Measurements from ENCODE around the gene MYADML2. TPM values are rescaled to one million over a fixed set of nuclear protein-coding genes. Genes with fewer than 3 reads are reported as not detected.

The MYADML2 gene
- total RNA-seq, 2 experiments from 2014 or later = not detected

DNA sequence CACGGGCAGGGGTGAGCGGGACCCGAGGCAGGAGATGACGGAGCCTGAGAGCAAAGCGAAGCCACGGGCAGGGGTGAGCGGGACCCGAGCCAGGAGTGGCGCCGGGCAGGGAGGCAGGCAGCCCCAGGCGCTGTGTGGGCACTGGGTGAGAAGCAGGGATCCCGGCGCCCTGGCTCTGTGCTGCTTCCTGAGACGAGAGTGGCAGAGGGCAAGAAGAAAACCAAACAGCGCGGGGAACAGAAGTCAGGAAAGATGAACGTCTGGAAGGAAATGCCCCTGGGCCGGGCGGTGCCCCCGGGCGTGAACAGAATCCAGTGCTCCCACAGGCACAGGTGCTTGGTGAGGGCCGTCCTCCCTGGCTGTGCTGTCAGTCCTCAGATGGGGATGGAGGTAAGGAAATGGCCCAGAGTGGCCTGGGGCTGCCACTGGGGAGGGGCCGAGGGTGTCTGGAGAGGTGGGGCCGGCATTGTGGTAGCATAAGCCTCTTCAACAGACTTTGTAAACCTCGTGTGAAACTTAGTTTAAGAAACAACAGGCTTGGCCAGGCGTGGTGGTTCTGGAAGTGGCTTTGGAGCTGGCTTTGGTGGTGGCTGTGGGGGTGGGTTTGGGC is 40.2 kb upstream of the MYADML2 start:
- ATAC-seq (no peak), DNase-seq (no peak)
- Mint-ChIP-seq H3K36me3 (ENCODE audit: low read depth) (peaks cover 8% of the 10 kb centered on the region), H3K4me3 (no peak overlapping the region), H3K27me3 (no peaks in the 10 kb centered on the region), H3K4me1 (ENCODE audit: low read depth) (peaks cover 5% of the 10 kb centered on the region), H3K9me3 (no peaks in the 10 kb centered on the region), H3K27ac (no peak overlapping the region)
- intact Hi-C loops (cut with micrococcal nuclease) = no loop called here
- ChIA-PET CTCF (interaction anchor here (2.7 kb wide), 1 partner anchor 33 kb away, joined by 9 read pairs; no protein-coding TSS in a partner anchor), POLR2A (interaction anchor here (1.3 kb wide), 1 partner anchor 19 kb away, joined by 3 read pairs; no protein-coding TSS in a partner anchor)
- TF ChIP-seq, protein P1, sequence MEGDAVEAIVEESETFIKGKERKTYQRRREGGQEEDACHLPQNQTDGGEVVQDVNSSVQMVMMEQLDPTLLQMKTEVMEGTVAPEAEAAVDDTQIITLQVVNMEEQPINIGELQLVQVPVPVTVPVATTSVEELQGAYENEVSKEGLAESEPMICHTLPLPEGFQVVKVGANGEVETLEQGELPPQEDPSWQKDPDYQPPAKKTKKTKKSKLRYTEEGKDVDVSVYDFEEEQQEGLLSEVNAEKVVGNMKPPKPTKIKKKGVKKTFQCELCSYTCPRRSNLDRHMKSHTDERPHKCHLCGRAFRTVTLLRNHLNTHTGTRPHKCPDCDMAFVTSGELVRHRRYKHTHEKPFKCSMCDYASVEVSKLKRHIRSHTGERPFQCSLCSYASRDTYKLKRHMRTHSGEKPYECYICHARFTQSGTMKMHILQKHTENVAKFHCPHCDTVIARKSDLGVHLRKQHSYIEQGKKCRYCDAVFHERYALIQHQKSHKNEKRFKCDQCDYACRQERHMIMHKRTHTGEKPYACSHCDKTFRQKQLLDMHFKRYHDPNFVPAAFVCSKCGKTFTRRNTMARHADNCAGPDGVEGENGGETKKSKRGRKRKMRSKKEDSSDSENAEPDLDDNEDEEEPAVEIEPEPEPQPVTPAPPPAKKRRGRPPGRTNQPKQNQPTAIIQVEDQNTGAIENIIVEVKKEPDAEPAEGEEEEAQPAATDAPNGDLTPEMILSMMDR (IDR thresholded peaks at IDR 0.05) = no peak

DNA sequence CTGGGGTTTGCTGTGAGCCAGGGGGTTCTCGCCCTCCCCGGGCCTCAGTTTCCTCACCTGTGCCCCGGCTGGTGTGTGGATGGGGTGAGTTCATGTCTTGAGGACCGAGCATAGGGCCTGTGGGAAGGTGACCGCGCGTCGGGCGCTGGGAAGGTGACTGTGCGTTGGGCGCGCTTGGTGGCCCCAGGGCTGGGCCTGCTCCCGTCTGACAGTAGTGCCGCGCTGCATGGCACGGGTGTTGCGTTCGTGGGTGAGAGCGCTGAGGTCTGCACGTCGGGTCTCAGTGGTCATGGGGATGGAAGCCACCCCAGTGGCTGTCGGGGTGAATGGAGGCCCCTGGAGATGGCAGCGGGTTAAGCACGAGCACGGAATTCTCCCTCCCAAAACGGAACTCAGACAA is 39.6 kb upstream of the MYADML2 start:
- Mint-ChIP-seq H3K9me3 (no peaks in the 10 kb centered on the region), H3K4me1 (ENCODE audit: low read depth) (peaks cover 5% of the 10 kb centered on the region), H3K27me3 (no peaks in the 10 kb centered on the region), H3K27ac (no peak overlapping the region), H3K4me3 (no peak overlapping the region), H3K36me3 (ENCODE audit: low read depth) (peaks cover 8% of the 10 kb centered on the region)
- TF ChIP-seq, protein P1 (IDR thresholded peaks at IDR 0.05) = no peak
- intact Hi-C loops (cut with micrococcal nuclease) = no loop called here
- POLR2A ChIA-PET = no interaction called here
- DNase-seq (no peak), ATAC-seq (no peak)
- CTCF ChIA-PET = no interaction called here

DNA sequence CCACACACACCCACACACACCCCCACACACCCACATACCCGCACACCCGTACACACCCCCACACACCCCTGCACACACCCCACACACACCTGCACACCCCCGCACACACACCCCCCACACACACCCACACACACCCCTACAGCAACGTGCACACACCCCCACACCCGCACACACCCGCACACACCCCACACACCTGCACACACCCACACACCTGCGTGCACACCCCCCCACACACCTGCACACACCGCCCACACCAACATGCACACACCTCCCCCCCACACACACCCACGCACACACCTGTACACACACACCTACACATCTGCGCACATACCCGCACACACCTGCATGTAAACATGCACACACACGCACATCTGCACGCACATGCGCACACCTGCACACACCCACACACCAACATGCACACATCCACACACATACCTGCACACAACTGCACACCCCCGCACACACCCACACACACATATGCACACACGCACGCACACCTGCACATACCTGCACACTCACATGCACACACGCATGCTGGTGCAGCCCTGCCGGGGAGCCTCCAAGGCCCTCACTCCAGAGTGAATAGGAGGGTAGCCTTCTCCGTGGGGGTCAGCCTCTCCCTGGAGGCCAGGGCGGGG is 37.9 kb upstream of the MYADML2 start:
- ChIA-PET POLR2A (no interaction called here), CTCF (interaction anchor here (0.7 to 1.1 kb wide), 2 partner anchors 26 to 35 kb away, joined by 3 to 5 read pairs; no protein-coding TSS in a partner anchor)
- Mint-ChIP-seq H3K36me3 (ENCODE audit: low read depth) (peaks cover 13% of the 10 kb centered on the region), H3K9me3 (no peaks in the 10 kb centered on the region), H3K4me3 (no peak overlapping the region), H3K27me3 (no peaks in the 10 kb centered on the region), H3K27ac (no peak overlapping the region), H3K4me1 (ENCODE audit: low read depth) (peaks cover 14% of the 10 kb centered on the region)
- no peak for ATAC-seq
- intact Hi-C loops (cut with micrococcal nuclease) = no loop called here
- DNase-seq = no peak
- TF ChIP-seq, protein P1 (IDR thresholded peaks at IDR 0.05) = no peak

DNA sequence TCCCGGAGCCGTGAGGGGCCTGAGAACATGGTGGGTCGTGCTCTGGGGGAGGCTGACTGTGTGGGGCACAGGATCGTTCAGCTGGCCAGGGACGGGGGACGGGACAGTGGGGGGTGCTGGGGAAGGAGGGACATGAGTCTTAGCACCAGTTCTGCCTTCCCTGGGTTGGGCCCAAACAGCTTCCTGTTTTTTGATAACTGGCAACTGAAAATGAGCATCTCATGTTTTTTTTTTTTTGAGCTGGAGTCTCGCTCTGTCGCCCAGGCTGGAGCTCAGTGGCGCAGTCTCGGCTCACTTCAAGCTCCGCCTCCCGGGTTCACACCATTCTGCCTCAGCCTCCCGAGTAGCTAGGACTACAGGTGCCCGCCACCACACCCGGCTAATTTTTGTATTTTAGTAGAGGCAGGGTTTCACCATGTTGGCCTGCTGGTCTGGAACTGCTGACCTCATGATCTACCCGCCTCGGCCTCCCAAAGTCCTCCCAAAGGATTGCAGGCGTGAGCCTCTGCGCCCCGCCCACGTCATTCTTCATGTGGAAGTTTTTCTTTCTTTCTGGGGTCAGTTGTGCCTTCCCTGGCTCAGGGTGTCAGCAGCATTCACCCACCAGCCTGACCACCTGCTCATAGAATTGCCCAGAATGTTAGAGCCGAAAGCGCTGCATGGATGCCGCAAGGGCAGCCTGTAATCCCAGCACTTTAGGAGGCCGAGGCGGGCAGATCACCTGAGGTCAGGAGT is 36.8 kb upstream of the MYADML2 start:
- peaks cover 13% of the 10 kb centered on the region for H3K36me3 Mint-ChIP-seq (ENCODE audit: low read depth)
- POLR2A ChIA-PET = no interaction called here
- intact Hi-C loops (cut with micrococcal nuclease) = no loop called here
- H3K27me3 Mint-ChIP-seq = no peaks in the 10 kb centered on the region
- CTCF ChIA-PET = no interaction called here
- no peak overlapping the region for H3K4me3 Mint-ChIP-seq
- peaks cover 14% of the 10 kb centered on the region for H3K4me1 Mint-ChIP-seq (ENCODE audit: low read depth)
- no peak overlapping the region for H3K27ac Mint-ChIP-seq
- DNase-seq (no peak), ATAC-seq (no peak)
- H3K9me3 Mint-ChIP-seq = no peaks in the 10 kb centered on the region
- TF ChIP-seq, protein P1 (IDR thresholded peaks at IDR 0.05) = no peak

All from activated CD8-positive, alpha-beta T cell treated with anti-CD3 and anti-CD28 coated beads for 36 hours (primary cell).